GM10847 (cell line): ENCODE data around the gene SFN.

Experiments used
- POLR2A ChIP-seq: IDR thresholded peaks from 2 replicates; pipeline ENCODE4 v1.6.1; 2011; ENCODE audit not compliant: insufficient read length; ENCODE audit errors: extremely low read depth

Gene SFN

GRCh38 chr1:26889551-26890466 is 26.9 kb downstream of the SFN start, which contains the start of gene GPN2:
Gene GPN2 (minus strand): TSS chr1:26890283. CDS start chr1:26890096, 187 bp downstream.
- TF ChIP-seq POLR2A, result peak; percentile 90

DNA sequence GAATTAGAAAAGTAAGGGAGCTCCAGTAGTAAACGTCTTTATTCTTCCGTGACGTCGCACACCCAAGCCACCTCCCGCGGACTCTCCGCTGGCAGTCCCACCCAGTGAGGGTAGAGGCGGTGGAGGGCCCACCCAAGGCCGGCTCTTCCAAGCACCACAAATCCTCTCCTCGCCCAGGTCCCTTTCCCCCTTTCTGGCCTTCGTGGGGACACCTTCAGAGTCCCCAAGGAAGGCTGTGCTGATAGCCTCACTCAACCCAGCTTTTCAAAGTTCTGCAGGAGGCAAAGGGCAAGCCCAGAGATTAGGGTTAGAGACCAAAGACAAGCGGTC is 27.5 kb downstream of the SFN start:
- no peak for TF ChIP-seq POLR2A

- no peak for TF ChIP-seq POLR2A
Observed at GRCh38 chr1:26894263-26894662, 31.3 kb downstream of the SFN start.

GRCh38 chr1:26897351-26897750 is 34.4 kb downstream of the SFN start:
- no peak for TF ChIP-seq POLR2A

- peak; percentile 81 for TF ChIP-seq POLR2A
Observed at GRCh38 chr1:26900001-26900814, 37.3 kb downstream of the SFN start, which contains the start of gene GPATCH3. Gene GPATCH3 (minus strand): TSS chr1:26900467. CDS start chr1:26900442, 25 bp downstream.

DNA sequence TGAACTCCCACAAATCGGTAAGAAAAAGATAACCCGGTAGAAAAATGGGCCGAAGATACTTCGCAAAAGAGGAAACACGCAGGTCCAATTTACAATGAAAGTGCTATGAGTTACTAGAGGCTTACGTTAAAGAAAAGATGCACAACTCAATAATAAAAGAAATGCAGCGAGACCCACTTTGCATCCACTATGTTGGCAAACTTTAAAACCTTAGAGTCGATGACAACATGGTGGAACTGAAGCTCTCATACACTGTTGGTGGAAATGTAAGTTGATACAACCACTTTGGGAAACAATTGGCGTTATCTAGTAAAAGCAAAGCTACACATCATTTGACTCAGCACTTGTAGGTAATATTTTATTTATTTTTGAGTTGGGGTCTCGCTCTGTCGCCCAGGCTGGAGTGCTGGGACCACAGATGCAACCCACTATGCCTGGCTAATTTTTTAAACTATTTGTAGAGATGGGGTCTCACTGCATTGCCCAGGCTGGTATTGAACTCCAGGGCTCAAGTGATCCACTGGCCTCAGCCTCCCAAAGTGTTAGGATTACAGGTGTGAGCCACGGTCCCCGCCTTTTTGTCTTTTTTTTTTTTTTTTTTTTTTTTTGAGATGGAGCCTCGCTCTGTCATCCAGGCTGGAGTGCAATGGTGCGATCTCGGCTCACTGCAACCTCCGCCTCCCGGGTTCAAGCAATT is 38.0 kb downstream of the SFN start:
- no peak for TF ChIP-seq POLR2A

- TF ChIP-seq POLR2A, result no peak
Observed at GRCh38 chr1:26907071-26907917, 44.3 kb downstream of the SFN start.

GRCh38 chr1:26909951-26910342 is 47.0 kb downstream of the SFN start:
- TF ChIP-seq POLR2A, result no peak

DNA sequence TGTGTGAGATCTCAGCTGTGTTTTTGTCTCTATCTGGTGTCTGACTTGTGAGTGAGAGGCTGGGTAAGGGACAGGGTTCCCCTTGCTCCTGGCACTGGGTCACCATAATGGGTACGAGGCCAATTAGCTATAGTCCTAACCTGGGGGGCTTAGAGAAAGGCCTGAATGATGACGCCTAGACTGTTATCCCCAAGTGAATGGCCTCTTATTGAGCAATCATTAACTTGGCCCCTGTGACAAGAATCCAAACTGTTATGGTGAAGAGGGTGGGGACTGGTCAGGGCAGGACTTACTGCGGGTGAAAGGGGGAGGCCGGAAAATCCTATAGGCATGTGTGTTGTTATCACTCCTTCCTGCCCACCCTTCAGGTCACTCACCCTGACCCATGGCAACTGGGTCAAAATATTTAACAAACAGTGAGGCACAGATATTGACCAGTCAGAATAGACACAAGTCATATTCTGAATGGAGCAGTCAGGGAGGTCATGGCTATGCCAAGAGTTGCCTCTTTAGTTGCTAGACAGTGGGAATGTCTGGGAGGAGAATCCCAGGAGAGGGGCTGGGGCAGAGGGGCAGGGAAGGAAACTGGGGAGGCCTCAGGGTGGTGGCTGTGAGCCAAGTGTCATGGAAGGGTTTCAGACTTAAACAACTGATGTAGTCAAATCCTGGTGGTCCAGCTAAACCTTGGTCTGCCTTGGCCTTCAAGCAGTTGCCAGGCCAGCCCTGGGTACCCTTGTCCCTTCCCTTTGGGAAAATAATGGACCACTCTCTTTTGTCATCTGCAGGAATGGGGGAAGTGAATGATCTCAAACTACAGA is 47.6 kb downstream of the SFN start:
- no peak for TF ChIP-seq POLR2A

GRCh38 chr1:26911399-26912146 is 48.6 kb downstream of the SFN start:
- no peak for TF ChIP-seq POLR2A

GRCh38 chr1:26912147-26912490 is 49.2 kb downstream of the SFN start:
- no peak for TF ChIP-seq POLR2A

DNA sequence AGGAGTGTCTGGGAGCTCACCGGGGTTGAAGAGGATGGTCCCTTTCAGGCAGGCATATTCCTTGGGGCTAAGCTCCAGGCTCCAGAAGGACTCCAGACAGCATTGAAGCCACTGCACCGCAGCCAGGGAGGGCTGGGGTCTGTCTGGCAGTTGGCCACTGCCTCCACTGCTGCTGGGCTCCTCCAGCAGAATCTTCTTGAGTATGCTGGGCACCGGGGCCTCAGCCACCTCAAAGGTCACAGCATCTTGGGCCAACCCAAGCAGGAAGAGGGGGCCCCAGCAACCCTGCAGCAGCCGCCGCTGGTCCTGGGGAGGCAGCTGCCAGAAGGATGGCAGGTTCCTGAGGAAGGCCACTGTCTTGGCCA is 50.4 kb downstream of the SFN start:
- no peak for TF ChIP-seq POLR2A
